Stimulated activated CD4-positive, alpha-beta T cell treated with anti-CD3 and anti-CD28 coated beads, Interleukin-15, amount 100 ng/mL, for 24 hours (primary cell): ENCODE results near the gene CHI3L1.
A peak's percentile ranks its signal among the peaks of the same experiment; 100 is the strongest.
"Not testable (repeated sequence)": the region's sequence is repeated elsewhere in the genome, so short reads cannot be mapped to it uniquely, and the experiment has no call there.

Experiments used
- DNase-seq: peaks from one replicate; pipeline ENCODE4 v3.0.0-alpha.2; 2020

The CHI3L1 gene

DNA sequence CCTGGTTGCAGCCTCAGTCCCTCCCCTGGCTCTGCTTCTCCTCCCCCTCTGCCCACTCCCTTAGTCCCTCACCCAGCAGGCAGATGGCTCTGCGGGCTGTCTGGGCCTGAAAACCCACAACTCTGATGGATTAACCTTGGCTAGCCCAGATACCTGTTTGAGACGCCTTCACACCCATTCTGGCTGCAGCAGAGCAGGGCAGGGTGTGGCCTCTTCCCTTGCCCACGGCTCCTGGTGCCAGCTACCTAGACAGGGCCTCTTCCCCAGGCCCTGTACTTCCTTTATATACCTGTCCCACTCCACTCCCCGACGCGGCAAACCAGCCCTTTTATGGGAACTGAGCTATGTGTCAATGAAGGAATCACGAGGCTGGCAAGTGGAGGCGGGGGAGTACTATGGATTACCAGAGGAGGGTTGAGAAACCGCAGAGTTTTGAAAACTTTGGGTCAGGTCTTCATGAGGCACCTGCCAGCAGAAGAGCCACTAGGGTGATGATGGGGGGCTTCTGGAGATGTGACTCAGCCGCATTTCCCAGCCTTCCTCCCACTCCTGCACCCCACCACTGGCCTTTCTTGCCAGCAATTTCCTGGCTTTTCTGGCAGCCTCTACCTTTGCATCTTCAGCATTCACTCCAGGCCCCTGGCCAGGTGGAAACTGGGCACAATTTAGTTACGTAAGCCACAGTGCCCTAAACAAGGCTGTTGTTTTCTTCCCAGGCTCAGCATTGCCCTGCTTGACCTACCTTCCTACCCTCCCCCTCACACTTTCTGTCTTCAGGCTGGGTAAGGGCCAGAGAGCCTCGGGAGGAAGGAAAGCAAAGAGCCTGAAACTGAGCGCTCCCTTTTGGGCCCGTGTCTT lies at the start of gene CHI3L1:
Gene CHI3L1, minus strand, starts transcription at position 259 of the 858 bp plus-strand sequence. Its CDS starts 81 bp downstream, at position 178.
- DNase-seq, result no peak

DNA sequence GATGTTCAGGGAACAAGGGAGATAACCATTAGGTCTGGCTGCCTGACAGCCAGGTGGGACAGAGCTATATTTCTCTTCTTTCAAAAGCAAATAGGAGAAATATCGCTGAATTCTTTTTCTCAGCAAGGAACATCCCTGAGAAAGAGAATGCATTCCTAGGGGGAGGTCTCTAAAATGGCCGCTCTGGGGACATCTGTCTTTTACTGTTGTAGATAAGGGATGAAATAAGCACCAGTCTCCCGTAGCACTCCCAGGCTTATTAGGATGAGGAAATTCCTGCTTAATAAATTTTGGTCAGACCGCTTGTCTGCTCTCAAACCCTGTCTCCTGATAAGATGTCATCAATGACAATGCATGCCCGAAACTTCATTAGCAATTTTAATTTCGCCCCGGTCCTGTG lies 48.4 kb upstream of the CHI3L1 start:
- DNase-seq, result not testable (repeated sequence)

DNA sequence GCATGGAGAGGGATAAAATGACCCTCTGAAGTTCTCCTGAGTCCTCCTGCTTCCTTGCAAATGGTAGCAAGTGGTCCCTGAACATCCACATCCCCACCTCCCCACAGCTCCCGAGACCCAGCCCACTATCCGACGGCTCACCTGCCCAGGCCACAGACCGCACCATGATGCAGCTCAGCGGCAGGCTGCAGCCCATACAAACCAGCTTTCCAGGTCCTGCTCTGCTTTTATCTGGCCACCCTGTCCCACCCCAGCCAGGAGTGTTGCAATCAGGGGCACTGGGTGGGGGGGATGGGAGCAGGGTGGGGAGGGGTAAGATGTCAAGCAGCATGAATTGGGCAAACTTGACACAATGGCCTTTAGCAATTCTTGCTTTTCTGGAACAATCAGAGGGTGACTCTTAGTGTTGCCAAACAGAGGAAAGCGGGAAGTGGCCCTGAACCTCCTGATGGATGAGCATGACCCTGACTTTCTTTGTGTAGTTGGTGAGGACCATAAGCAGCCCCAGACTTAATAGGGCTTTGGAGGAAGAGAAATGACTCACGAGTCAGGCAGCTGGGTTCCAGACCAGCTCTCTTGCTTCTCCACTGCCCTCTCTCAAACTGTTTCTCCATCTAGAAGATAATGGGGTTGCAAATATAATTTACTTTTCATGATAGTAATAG lies 43.1 kb upstream of the CHI3L1 start, which contains the start of gene CHIT1:
Gene CHIT1, minus strand, starts transcription at position 203 of the 665 bp plus-strand sequence. Its CDS starts 37 bp downstream, at position 166.
- no peak for DNase-seq

DNA sequence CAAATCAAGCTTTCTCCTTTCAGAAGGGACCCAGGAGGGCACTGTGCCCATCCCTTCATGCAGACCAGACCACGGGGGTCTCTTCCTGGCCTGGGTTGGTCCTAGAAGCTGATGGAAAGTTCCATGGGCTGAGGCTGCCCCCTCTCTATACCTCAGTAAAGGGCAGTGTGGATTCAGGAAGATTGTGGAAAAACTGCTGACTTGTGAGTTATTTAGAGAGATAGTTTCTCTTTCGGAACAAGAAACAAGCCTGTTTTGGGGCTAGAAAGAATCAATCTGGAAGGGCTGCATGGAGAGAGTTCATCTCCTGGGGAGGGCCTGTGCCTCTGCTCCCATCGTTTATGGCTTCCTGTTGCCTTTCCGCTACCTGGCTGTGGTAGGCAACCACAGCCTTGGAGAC lies 42.2 kb upstream of the CHI3L1 start:
- no peak for DNase-seq

DNA sequence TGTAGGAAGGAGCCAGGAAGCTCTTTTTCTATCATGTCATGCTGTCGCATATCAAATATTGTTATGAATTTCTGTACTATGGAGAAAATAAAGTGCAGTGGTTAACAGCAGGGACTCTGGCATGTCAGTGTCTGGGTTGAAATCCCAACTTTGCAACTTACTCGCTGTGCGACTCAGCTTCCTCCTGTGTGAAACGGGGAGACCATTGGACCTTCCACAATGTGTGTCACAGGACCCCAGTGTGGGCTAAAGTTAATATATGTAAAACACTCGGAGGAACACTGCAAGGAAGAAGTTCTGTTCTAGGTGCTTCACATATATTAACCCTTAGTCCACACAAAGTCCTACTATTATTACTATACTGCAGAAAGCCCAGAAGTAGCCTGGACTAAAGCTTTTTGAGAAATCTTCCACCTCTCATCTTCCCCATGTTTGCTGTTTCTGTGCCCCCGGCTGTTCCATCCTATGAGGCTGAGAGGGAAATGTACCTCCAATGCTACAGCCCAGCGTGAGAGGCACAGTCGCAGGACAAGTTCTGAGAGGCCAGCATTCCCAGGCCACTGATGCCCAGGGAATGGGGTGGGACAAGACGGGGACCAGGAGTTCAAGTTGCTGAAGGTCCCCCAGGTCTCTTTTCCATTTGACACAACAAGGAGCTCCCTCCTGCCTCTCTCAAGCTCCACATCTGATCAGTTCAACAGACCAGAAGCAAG lies 41.0 kb upstream of the CHI3L1 start:
- no peak for DNase-seq

DNA sequence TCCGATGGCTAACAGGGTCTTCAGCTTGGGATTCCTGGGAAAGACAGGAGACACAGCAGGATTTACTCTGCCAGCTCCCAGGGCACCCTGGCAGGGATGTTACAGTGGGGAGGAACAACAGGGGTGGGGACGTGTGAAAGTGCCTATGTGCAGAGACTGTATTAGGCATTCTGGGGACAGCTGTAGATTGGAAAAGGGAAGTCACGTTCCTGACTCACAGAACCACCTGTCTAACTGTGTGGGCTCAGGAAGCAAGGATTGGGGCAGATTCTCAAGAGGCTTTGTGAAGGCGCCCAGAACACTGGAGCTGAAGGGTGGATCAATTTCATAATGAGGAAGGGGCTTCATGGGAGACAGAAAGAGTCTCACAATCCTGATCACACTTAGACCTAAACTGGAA lies 38.6 kb upstream of the CHI3L1 start:
- no peak for DNase-seq

DNA sequence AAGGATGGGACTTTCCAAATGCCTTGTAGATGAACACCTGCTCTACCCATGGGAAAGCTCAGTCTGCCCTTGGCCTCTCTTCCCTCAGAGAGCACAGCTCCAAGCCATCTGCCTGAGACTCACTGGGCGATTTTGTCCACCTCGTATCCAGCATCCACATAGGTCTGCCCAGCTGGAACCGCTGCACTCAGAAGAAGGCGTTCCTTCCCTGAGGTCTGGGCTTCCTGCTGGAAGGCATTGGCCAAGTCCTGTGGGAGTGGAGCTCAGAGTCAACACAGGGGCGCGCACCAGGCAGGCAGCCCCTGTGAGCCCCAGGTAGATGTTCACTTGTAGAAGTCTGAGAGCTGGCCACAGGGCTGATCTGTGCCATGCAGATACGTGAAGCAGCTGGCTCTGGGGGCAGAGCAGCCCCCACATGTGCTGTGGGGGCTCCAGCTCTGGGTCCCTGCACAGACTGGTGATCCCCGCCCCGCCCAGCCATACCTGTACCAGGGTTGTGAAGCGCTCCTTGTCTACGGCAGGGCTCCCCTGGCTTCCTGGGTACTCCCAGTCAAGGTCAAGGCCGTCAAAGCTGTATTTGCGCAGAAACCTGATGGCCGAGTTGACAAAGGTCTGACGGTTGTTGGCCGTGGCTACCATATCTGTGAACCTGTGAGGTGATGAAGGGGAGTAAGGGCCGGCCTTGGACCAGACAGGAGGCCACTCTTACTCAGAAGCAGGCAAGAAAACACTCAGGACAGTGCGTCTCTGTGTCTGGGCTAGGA lies 36.7 kb upstream of the CHI3L1 start:
- DNase-seq, result no peak

DNA sequence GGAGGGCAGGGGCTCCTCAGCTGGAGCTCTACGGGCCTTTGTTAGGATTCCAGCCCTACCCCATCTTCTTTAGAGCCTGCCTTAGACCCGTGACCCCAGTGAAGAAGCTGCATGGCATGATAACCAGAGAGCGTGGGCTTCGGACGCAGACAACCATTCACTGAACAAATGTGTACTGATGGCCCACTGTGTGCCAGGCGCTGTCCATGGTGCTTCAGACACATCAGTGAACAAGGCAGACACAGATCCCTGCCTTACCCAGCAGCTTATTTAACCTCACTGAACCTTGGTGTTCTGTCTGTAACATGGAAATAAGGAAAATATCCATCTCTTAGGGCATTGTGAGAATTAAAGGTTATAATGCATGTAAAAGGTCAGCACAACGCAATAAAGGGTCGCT lies 33.4 kb upstream of the CHI3L1 start:
- DNase-seq, result no peak

DNA sequence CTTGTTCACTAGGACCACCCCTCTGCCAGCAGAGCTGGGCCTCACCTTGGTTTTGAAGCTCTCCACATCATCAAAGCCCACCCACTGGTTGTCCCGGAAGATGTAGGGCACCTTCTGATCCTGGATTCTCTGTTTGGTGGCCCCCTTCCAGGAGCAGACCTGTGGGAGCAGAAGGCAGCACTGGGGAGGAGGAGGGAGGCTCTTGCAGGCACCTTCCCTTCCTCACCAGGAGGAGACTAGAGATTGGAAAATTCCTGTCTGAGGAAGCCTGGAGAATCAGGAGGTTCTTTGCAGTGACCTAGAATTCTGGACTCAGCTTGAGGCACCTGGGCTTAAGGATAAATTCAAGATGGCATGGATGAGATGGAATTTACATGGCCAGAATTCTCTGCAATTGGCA lies 32.7 kb upstream of the CHI3L1 start:
- no peak for DNase-seq

DNA sequence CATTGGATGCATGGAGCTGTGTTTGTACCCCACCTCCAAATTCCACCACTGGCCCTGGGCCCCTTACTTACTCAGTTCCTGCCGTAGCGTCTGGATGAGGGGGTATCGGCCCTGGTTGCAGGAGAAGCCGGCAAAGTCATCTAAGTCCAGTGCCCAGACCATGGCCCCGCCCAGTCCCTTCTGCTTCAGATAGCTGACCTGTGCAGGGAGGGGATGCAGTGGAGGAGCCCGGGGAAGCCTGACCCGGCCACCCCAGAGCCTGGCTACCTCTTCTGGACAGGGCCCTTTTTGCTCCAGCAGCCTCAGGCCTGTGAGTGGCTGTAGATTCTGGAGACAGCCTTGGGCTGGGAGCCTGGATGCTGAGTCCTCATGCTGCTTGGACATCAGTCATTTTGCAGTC lies 31.2 kb upstream of the CHI3L1 start:
- no peak for DNase-seq

DNA sequence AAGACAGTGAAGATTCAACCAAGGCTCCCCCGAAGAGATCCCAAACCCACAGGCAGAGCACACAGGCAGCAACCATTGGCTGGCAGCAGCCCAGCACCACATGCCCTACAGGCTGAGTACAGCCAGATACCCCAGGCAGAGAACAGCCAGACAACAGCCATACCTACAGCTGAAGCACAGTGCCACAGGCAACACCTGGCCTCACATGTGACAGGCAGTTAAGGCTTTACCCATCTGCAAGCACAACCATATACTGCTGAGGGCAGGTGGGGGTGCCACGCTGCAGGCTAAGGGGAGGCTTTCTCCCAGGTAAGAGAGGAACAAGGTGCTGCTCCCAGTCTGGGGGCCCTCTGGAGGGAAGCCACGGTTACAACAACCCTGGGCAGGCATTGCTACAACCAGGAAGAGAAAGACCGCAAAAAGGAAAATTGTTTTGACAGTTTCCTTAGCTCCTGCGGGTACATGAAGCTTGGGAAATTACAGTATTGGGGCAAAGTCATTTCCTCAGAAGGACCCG lies 30.7 kb upstream of the CHI3L1 start:
- no peak for DNase-seq

DNA sequence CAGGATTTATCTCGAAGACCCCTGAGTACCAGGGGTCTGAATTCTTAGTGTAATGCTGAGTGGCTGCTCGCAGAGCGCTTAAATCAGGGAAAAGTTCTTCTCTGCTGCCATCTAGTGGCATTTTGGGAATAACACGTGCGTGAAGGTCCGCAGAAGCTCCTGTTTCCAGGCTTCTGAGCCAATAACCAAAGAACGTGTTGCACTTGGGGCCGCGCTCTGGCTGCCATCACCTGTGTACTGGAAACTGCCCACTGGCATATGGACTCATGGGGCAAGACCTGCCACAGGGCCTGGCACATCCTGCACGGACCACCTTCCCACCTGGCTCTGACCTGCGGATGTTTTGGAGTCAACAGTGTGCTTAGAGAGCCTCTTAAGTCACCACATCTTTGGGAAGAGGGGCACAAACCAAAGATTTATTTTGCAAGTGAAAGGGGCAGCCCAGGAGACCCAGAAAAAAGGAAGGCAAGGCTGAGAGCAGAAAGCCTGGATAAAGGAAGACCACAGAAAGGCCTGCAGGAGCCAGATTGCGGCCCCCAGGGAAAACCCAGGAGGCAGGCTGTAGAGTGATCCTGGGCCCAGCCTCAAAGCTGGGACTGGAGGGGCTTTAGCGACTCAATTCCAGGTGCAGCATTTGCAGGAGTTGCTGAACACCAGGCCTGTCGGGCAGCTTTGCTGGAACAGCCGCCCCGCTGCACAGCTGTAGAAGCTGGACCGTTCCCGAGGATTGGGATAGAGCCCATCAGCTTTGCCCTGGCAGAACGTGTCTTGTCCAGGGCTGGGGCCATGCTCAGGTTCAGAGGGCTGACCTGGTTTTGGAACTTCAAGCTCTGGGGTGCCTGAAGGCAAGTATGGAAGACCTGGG lies 30.0 kb upstream of the CHI3L1 start:
- DNase-seq, result peak; percentile 61

DNA sequence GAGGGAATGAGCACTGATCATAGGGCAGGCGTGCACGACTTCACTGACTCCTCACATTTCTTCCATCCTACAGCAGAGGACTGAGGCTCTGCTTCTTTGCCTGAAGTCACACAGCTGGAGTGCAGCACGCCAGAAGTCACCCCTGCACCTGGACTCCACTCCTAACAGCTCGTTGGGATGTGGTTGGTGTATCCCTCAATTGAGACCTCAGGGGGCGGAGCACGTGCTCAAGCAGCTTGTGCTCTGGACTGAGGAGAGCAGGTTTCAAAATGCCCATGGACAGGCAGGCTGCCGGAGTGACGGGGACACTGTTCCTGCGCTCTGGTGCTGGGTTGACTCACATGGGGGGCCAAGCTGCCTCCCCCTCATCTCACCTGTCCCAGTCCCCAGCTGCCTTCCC lies 29.1 kb upstream of the CHI3L1 start:
- DNase-seq, result no peak

DNA sequence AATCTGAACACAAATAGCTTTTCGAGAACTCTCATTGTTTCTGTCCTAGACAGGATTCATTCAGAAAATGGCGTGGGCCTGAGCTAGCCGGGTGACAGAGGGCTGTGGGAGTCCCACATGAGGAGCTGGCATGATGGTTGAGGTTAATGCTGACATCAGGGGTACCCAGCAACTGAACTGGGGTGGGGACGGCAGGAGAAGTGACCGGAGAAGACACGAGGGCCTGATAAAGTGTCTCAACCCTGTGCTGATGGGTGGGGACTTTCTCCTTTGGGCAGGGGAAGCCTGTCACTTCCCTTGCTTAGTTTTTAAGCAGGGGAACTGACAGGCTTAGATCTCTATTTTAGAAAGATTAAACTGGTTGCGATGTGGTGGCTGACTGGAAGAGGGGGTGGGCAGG lies 28.4 kb upstream of the CHI3L1 start:
- no peak for DNase-seq

DNA sequence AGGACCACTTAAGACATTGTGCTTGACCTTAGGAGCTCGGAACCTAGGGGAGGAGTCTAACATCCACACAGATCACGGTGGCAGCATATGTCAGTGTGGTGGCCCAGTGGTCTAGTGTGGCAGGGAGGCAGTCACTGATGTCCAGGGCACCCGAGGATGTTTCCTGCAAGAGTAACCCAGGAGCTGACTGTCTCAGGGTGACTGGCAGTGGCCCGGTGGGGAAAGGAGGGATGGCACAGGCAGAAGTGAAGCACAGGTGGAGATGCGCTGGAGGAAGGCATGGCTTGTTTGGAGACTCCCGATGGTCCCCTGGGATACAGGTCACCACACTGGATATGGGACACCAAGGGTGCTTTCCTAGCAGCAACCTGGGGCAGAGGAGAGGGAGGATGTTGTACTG lies 26.6 kb upstream of the CHI3L1 start:
- DNase-seq, result no peak

DNA sequence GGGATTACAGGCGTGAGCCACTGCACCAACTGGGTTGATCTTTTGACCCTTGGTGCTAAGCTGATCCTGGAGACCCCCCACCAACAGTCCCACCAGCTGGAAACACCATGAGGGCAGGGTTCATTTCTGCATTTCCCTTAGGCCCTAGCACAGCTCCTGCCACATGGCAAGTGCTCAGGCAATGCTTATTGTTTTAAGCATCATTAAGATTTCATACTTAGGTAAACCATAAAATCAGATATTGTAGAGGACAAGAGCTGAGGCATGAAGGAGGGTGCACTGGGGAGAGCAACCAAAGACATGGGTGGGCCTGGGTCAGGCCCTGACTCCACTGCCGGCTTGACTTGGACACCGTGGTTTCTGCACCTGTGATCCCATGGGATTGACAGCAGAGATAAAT lies 25.3 kb upstream of the CHI3L1 start:
- DNase-seq, result no peak

DNA sequence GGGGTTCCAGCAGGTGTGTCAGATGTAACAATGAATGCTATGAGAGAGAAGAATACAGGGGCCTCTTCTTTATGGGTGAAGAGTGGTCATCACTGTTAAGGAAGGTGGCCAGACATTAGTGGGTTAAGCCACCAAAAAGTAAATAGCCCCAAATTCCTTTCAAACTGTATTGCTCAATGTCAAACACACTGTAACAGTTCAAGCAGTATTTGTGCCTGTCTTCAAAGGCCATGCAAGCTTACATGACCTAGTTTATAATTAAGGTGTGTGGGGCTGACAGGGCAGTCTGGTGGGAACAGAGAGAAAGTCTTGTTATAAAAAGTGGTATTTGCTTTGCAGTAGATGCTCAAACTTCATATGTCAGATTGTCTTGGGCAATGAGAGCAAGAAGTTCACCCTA lies 24.5 kb upstream of the CHI3L1 start:
- DNase-seq, result no peak

DNA sequence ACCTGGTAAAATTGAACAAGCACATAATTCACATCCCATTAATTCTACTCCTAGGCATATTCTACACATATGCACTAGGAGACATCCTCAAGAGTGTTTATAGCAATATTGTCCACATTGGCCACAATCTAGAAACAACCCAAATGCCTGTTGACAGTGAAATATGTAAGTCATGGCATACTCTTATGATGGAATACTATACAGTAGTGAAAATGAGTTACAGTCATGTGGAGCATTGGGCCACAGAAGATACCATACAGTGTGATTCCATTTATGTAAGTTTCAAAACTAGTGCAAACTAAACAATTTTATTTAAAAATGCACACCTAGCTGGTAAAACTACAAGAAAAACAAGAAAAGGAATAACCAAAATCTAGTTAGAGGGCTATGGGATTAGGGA lies 23.8 kb upstream of the CHI3L1 start:
- no peak for DNase-seq

DNA sequence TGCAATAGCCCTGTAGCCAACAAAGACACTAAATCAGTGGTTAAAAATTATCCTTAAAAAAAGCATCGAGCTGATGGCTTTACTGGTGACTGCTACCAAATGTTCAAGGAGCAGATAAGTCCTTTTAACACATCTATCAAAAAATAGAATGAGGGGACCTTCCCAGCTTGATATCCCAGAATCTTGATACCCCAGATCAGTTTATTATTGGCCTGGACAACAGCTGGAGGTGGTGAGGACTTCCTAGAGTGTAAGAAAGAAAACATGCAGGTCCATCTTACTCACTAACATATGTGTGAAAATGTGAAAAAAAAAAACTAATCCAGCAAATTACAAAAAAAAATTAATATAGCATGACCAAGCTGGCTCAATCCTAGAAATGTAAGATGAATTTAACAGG lies 21.7 kb upstream of the CHI3L1 start:
- DNase-seq, result no peak

DNA sequence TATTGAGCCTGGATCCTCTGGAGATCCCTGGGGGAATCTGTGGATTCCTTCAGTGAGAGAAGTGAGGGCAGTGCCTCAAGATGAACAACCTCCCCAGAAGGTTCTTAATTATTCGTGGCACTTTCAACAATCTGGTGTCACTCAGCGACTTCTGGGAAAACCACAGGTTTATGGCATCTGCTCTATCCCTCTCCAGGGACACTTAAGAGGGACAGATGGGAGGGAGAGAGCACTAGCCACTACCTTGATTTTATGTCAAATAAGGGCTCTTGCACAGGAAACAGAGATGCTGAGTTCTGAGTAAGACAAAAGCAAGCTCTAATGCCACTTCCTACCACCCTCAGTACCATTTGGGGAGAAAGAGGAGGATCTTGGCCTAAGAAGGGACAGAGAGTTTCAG lies 21.2 kb upstream of the CHI3L1 start:
- DNase-seq, result no peak

DNA sequence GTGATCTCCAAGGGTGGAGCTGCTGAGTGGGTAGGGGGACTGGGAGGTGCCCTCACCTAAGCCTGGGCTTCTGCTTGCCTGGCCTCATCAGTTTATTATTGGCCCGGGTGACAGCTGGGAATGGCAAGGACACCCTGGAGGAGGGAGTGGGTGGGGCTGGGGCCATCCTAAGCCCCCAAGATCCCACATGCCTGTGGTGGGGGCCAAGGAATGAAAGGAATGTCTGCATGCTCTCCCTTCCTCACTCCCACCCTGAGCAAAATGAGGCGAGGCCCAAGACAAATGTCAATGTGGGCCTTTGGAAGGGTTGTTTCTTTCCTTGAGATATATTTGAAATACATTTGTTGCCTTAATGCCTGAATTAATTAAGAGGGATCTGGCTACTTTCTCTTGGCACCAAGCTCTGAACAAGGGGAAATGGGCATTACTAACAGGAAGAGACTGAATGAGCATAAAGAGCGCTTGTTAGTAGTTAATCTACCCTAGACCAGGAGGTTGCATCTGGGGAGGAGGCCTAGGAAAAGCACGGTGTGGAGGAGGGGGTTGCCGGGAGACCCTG lies 19.7 kb upstream of the CHI3L1 start:
- no peak for DNase-seq
